ENCODE data around the gene MAD2L2. TPM values are rescaled to one million over a fixed set of nuclear protein-coding genes. Genes with fewer than 3 reads are reported as not detected.

MAD2L2 gene
- total RNA-seq, 5 donors from 2014 or later (not counting 1 experiment from before 2014, with no cell fraction given) = 22.4 to 28.5 (median 24.0) TPM

GRCh38 chr1:11682799-11683198 lies 1.9 kb upstream of the MAD2L2 start:
- H3K27me3 ChIP-seq (replicated peaks in 1 of 2; ENCODE audit: control insufficient read depth in 2 of 2, extremely low read depth in 1 of 2, insufficient read depth in 2 of 2, low read length in 1 of 2) = peaks cover 0 to 27% of the 10 kb centered on the region in 2 experiments
- WGBS (ENCODE audit: insufficient coverage) = 90% methylated on average over 1 of the region's 1 CpG
- H3K4me1 Mint-ChIP-seq = peaks cover 18 to 23% (median 19%) of the 10 kb centered on the region in 3 donors
- no peaks in the 10 kb centered on the region for H3K36me3 Mint-ChIP-seq
- ChIA-PET POLR2A (interaction anchor here in 1 of 2 donors (0.7 kb wide), 1 partner anchor 63 kb away, joined by 9 read pairs; no protein-coding TSS in a partner anchor), CTCF (interaction anchor here in 1 of 2 donors (0.5 kb wide), 1 partner anchor 19 kb away, joined by 3 read pairs; the partner anchor contains the start of gene FBXO6)
- no peak overlapping the region for H3K27ac ChIP-seq (ENCODE audit: low read length)
- peaks cover 2 to 24% of the 10 kb centered on the region in 2 experiments for H3K4me1 ChIP-seq (ENCODE audit: control insufficient read depth in 1 of 2, extremely low read depth in 1 of 2, insufficient read depth in 2 of 2, low read length in 2 of 2)
- DNase-seq (no peak), ATAC-seq (replicated peaks in 1 of 4) (no peak)
- H3K27me3 Mint-ChIP-seq = peaks cover 7 to 10% of the 10 kb centered on the region in 2 donors
- no peaks in the 10 kb centered on the region for H3K9me3 ChIP-seq
- no peak overlapping the region for H3K27ac Mint-ChIP-seq
- H3K9me3 Mint-ChIP-seq = no peaks in the 10 kb centered on the region
- no peak overlapping the region for H3K4me3 Mint-ChIP-seq
- H3K4me3 ChIP-seq (ENCODE audit: control insufficient read depth in 1 of 2, extremely low read depth in 1 of 2, low read length in 1 of 2) = no peak overlapping the region
- no peaks in the 10 kb centered on the region for H3K36me3 ChIP-seq (ENCODE audit: control insufficient read depth in 2 of 2, extremely low read depth in 1 of 2, insufficient read depth in 1 of 2, low read length in 1 of 2)

- no peaks in the 10 kb centered on the region for H3K9me3 Mint-ChIP-seq
- H3K36me3 ChIP-seq (ENCODE audit: control insufficient read depth in 2 of 2, extremely low read depth in 1 of 2, insufficient read depth in 1 of 2, low read length in 1 of 2) = no peaks in the 10 kb centered on the region
- ATAC-seq (replicated peaks in 1 of 4) = no peak
- no peak for DNase-seq
- no peaks in the 10 kb centered on the region for H3K36me3 Mint-ChIP-seq
- no peak overlapping the region for H3K4me3 ChIP-seq (ENCODE audit: control insufficient read depth in 1 of 2, extremely low read depth in 1 of 2, low read length in 1 of 2)
- CTCF ChIA-PET = interaction anchor here in 1 of 2 donors (0.5 to 1.2 kb wide), 3 partner anchors 18 to 39 kb away, joined by 3 read pairs; partner anchors contain the start of gene FBXO6
- no peaks in the 10 kb centered on the region for H3K9me3 ChIP-seq
- 84% methylated on average over 4 of the region's 7 CpGs for WGBS (ENCODE audit: insufficient coverage)
- H3K4me1 Mint-ChIP-seq = peaks cover 18 to 23% (median 19%) of the 10 kb centered on the region in 3 donors
- H3K27ac Mint-ChIP-seq = no peak overlapping the region
- H3K4me1 ChIP-seq (ENCODE audit: control insufficient read depth in 1 of 2, extremely low read depth in 1 of 2, insufficient read depth in 2 of 2, low read length in 2 of 2) = peaks cover 2 to 24% of the 10 kb centered on the region in 2 experiments
- no peak overlapping the region for H3K27ac ChIP-seq (ENCODE audit: low read length)
- peaks cover 0 to 24% of the 10 kb centered on the region in 2 experiments for H3K27me3 ChIP-seq (replicated peaks in 1 of 2; ENCODE audit: control insufficient read depth in 2 of 2, extremely low read depth in 1 of 2, insufficient read depth in 2 of 2, low read length in 1 of 2)
- POLR2A ChIA-PET = interaction anchor here in 1 of 2 donors (0.5 kb wide), 1 partner anchor 17 kb away, joined by 6 read pairs; no protein-coding TSS in a partner anchor
- H3K27me3 Mint-ChIP-seq = peaks cover 3 to 6% of the 10 kb centered on the region in 2 donors
- peak overlapping the region; percentile 85 to 94 (median 87) for H3K4me3 Mint-ChIP-seq
These were observed 1.4 kb upstream of the MAD2L2 start for GRCh38 chr1:11682287-11682771.

- peaks cover 6% of the 10 kb centered on the region for H3K36me3 Mint-ChIP-seq
- peaks cover 0 to 2% of the 10 kb centered on the region in 2 donors for H3K27me3 Mint-ChIP-seq
These were observed 478 bp downstream of the MAD2L2 start for GRCh38 chr1:11680270-11681070.

DNA sequence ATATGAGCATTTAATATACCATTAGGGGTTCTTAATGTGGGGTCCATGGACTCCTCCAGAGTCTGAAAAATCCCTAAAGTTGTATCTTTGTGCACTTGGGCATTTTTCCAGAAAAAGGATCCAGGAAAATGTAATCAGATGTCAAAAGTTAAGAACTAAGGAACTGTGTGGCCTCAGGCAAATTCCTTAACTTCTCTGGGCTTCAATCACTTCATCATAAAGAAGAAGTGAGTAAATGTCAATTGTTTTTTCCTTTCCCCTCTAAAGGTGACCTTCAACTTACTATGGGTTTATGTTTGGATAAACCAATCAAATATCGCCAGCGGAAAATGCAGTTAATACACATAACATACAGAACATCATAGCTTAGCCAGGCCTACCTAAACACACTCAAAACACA lies 2.5 kb downstream of the MAD2L2 start:
- ChIA-PET CTCF (no interaction called here), POLR2A (no interaction called here)
- Mint-ChIP-seq H3K4me3 (peak overlapping the region in 2 of 3 donors; percentile 16 to 21), H3K27ac (no peak overlapping the region), H3K9me3 (no peaks in the 10 kb centered on the region), H3K4me1 (peaks cover 18 to 23% (median 19%) of the 10 kb centered on the region in 3 donors), H3K36me3 (peaks cover 15% of the 10 kb centered on the region), H3K27me3 (no peaks in the 10 kb centered on the region)
- peaks cover 0 to 4% of the 10 kb centered on the region in 2 experiments for H3K27me3 ChIP-seq (replicated peaks in 1 of 2; ENCODE audit: control insufficient read depth in 2 of 2, extremely low read depth in 1 of 2, insufficient read depth in 2 of 2, low read length in 1 of 2)
- DNase-seq (no peak), ATAC-seq (replicated peaks in 1 of 4) (no peak)
- H3K4me1 ChIP-seq (ENCODE audit: control insufficient read depth in 1 of 2, extremely low read depth in 1 of 2, insufficient read depth in 2 of 2, low read length in 2 of 2) = peaks cover 2 to 24% of the 10 kb centered on the region in 2 experiments
- WGBS (ENCODE audit: insufficient coverage) = no CpG with 5 or more reads among the region's 2 CpGs
- H3K9me3 ChIP-seq = no peaks in the 10 kb centered on the region
- no peak overlapping the region for H3K27ac ChIP-seq (ENCODE audit: low read length)
- H3K36me3 ChIP-seq (ENCODE audit: control insufficient read depth in 2 of 2, extremely low read depth in 1 of 2, insufficient read depth in 1 of 2, low read length in 1 of 2) = peaks cover 12 to 28% of the 10 kb centered on the region in 2 donors
- H3K4me3 ChIP-seq (ENCODE audit: control insufficient read depth in 1 of 2, extremely low read depth in 1 of 2, low read length in 1 of 2) = no peak overlapping the region

More at GRCh38 chr1:11680270-11681070, 478 bp downstream of the MAD2L2 start:
- H3K9me3 Mint-ChIP-seq = no peaks in the 10 kb centered on the region
- peaks cover 18 to 23% (median 19%) of the 10 kb centered on the region in 3 donors for H3K4me1 Mint-ChIP-seq
- Histone ChIP-seq H3K27ac (ENCODE audit: low read length) (peak overlapping the region; percentile 42), H3K36me3 (ENCODE audit: control insufficient read depth in 2 of 2, extremely low read depth in 1 of 2, insufficient read depth in 1 of 2, low read length in 1 of 2) (peaks cover 5 to 13% of the 10 kb centered on the region in 2 donors), H3K27me3 (replicated peaks in 1 of 2; ENCODE audit: control insufficient read depth in 2 of 2, extremely low read depth in 1 of 2, insufficient read depth in 2 of 2, low read length in 1 of 2) (peaks cover 0 to 13% of the 10 kb centered on the region in 2 experiments), H3K4me1 (ENCODE audit: control insufficient read depth in 1 of 2, extremely low read depth in 1 of 2, insufficient read depth in 2 of 2, low read length in 2 of 2) (peaks cover 2 to 24% of the 10 kb centered on the region in 2 experiments), H3K4me3 (ENCODE audit: control insufficient read depth in 1 of 2, extremely low read depth in 1 of 2, low read length in 1 of 2) (peak overlapping the region; percentile 78 to 97), H3K9me3 (no peaks in the 10 kb centered on the region)
- 14% methylated on average over 46 of the region's 65 CpGs for WGBS (ENCODE audit: insufficient coverage)
- DNase-seq (peak in 2 of 35 experiments; percentile 9 to 24), ATAC-seq (replicated peaks in 1 of 4) (peak in 3 of 4 experiments; percentile 10 to 15 (median 10))
- ChIA-PET POLR2A (no interaction called here), CTCF (no interaction called here)
- H3K4me3 Mint-ChIP-seq = peak overlapping the region; percentile 80 to 85 (median 82)
- peak overlapping the region in 1 of 2 donors; percentile 44 for H3K27ac Mint-ChIP-seq

DNA sequence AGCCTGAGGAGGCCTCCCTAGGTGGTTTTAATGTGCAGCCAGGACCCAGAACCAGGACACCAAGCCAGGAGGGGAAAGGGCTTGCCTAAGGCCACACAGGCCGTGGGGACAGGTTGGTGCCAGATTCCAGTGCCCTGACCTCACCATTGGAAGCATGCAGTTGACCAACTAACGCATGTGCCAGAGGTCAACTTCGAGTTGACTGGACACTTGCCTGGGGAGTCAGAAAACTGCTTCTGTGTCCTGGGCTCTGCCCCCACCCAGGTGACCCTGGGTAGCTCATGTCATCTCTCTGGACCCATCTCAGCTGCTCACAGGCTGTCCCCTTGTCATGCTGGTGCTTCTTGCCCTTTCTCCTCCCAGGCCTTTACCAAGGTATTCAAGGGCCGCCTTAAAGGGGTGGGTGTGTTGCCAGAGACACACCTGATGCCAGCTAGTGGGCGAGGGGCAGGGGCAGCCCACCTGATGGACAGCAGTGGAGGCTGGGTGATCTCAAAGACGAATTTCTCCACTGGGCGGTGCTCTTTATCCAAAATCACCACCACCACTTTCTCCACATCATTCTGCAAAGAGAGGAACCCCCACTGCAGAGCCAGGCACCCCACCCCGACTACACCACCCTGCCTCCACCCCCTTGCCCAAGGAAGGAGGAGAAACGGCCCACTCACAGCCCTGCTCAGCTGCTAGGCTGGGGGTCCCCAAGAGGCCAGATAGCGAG lies 4.4 kb downstream of the MAD2L2 start:
- ATAC-seq (replicated peaks in 1 of 4) (no peak), DNase-seq (no peak)
- 96% methylated on average over 5 of the region's 10 CpGs for WGBS (ENCODE audit: insufficient coverage)
- Histone ChIP-seq H3K27ac (ENCODE audit: low read length) (no peak overlapping the region), H3K9me3 (no peaks in the 10 kb centered on the region), H3K36me3 (ENCODE audit: control insufficient read depth in 2 of 2, extremely low read depth in 1 of 2, insufficient read depth in 1 of 2, low read length in 1 of 2) (peaks cover 12 to 35% of the 10 kb centered on the region in 2 donors), H3K4me1 (ENCODE audit: control insufficient read depth in 1 of 2, extremely low read depth in 1 of 2, insufficient read depth in 2 of 2, low read length in 2 of 2) (peaks cover 2 to 19% of the 10 kb centered on the region in 2 experiments), H3K4me3 (ENCODE audit: control insufficient read depth in 1 of 2, extremely low read depth in 1 of 2, low read length in 1 of 2) (no peak overlapping the region), H3K27me3 (replicated peaks in 1 of 2; ENCODE audit: control insufficient read depth in 2 of 2, extremely low read depth in 1 of 2, insufficient read depth in 2 of 2, low read length in 1 of 2) (no peaks in the 10 kb centered on the region)
- CTCF ChIA-PET = interaction anchor here in 1 of 2 donors (0.7 kb wide), 1 partner anchor 24 kb away, joined by 3 read pairs; no protein-coding TSS in a partner anchor
- H3K27me3 Mint-ChIP-seq = no peaks in the 10 kb centered on the region
- H3K4me3 Mint-ChIP-seq = no peak overlapping the region
- H3K4me1 Mint-ChIP-seq = peaks cover 13 to 18% (median 16%) of the 10 kb centered on the region in 3 donors
- no peaks in the 10 kb centered on the region for H3K9me3 Mint-ChIP-seq
- POLR2A ChIA-PET = no interaction called here
- no peak overlapping the region for H3K27ac Mint-ChIP-seq
- H3K36me3 Mint-ChIP-seq = peaks cover 18% of the 10 kb centered on the region

GRCh38 chr1:11675325-11675724 lies 5.6 kb downstream of the MAD2L2 start:
- no peak overlapping the region for H3K27ac Mint-ChIP-seq
- peaks cover 2 to 12% of the 10 kb centered on the region in 2 experiments for H3K4me1 ChIP-seq (ENCODE audit: control insufficient read depth in 1 of 2, extremely low read depth in 1 of 2, insufficient read depth in 2 of 2, low read length in 2 of 2)
- no peaks in the 10 kb centered on the region for H3K9me3 ChIP-seq
- DNase-seq (no peak), ATAC-seq (replicated peaks in 1 of 4) (no peak)
- peaks cover 13 to 15% (median 15%) of the 10 kb centered on the region in 3 donors for H3K4me1 Mint-ChIP-seq
- ChIA-PET CTCF (no interaction called here), POLR2A (no interaction called here)
- no peaks in the 10 kb centered on the region for H3K27me3 Mint-ChIP-seq
- H3K27me3 ChIP-seq (replicated peaks in 1 of 2; ENCODE audit: control insufficient read depth in 2 of 2, extremely low read depth in 1 of 2, insufficient read depth in 2 of 2, low read length in 1 of 2) = no peaks in the 10 kb centered on the region
- H3K27ac ChIP-seq (ENCODE audit: low read length) = no peak overlapping the region
- no peak overlapping the region for H3K4me3 ChIP-seq (ENCODE audit: control insufficient read depth in 1 of 2, extremely low read depth in 1 of 2, low read length in 1 of 2)
- peaks cover 12 to 40% of the 10 kb centered on the region in 2 donors for H3K36me3 ChIP-seq (ENCODE audit: control insufficient read depth in 2 of 2, extremely low read depth in 1 of 2, insufficient read depth in 1 of 2, low read length in 1 of 2)
- H3K9me3 Mint-ChIP-seq = no peaks in the 10 kb centered on the region
- H3K36me3 Mint-ChIP-seq = peaks cover 18% of the 10 kb centered on the region
- no peak overlapping the region for H3K4me3 Mint-ChIP-seq
- whole genome bisulfite sequencing (ENCODE audit: insufficient coverage) = 70% methylated on average over 2 of the region's 10 CpGs
